ENCODE measurements around the gene MVB12B.

- TF ChIP-seq CTCF (conservative IDR thresholded peaks at IDR 0.05 in 1 of 2, IDR thresholded peaks at IDR 0.05 in 1 of 2; ENCODE audit: low read depth in 1 of 2, low read length in 2 of 2) (no peak), EZH2 (IDR thresholded peaks at IDR 0.05; ENCODE audit: low read length, missing control alignments) (no peak)
Observed at GRCh38 chr9:126510564-126510963, 183.9 kb downstream of the MVB12B start.

Measured in fibroblast of lung (primary cell).